GM12878 (cell line): ENCODE measurements around the gene SMPD3. TPM values are rescaled to one million over a fixed set of nuclear protein-coding genes. Genes with fewer than 3 reads are reported as not detected.

Experiments used
- ATAC-seq: fragments of 200-7000 bp; cut with Tn5 transposase; 3 replicates; pipeline ENCODE4 v1.9.1; 2020; ENCODE audit warnings: mild to moderate bottlenecking, moderate library complexity
- BruUV-seq: library from RNA; stranded (reverse); fragments of 400-500 nt; replicated peaks from 2 replicates; lab custom pipeline; 2021; lab: Mats Ljungman, UMichigan
- CTCF ChIA-PET: fragments of 300-600 bp; sonication (Branson Sonifier 250); formaldehyde crosslinking; extraction: SDS; loops from one replicate; lab custom pipeline; 2021; ENCODE audit warnings: inconsistent platforms; lab: Yijun Ruan, JAX
- POLR2A ChIA-PET: fragments of 350-600 bp; formaldehyde crosslinking; extraction: SDS; loops from one replicate; lab custom pipeline; 2021; ENCODE audit warnings: inconsistent platforms; lab: Charles Lee
- RAD21 ChIA-PET: fragments of 300-600 bp; sonication (Branson Sonifier 250); formaldehyde crosslinking; loops from one replicate; lab custom pipeline; 2023; ENCODE audit warnings: antibody characterized with exemption; ENCODE audit not compliant: unreplicated experiment; lab: Charles Lee
- SMC1A ChIA-PET: fragments of 300-600 bp; sonication (Branson Sonifier 250); formaldehyde crosslinking; loops from one replicate; lab custom pipeline; 2023; ENCODE audit not compliant: unreplicated experiment, uncharacterized antibody; lab: Charles Lee
- DNase-seq: peaks from one replicate; pipeline ENCODE4 v3.0.0-alpha.2; 2011; ENCODE audit warnings: low read depth, low spot score
- FAIRE-seq: peaks from 3 replicates; lab custom pipeline; 2011; peaks lifted over from hg19 to GRCh38; lab: Jason Lieb, UNC
- H2AFZ ChIP-seq: 2 replicates; pipeline ENCODE4 v1.6.0; 2011; ENCODE audit warnings: low read depth, low read length, control low read depth; ENCODE audit not compliant: control insufficient read depth
- H3K27ac ChIP-seq: 2 replicates; pipeline ENCODE4 v1.5.1; 2011; ENCODE audit warnings: control low read depth; ENCODE audit not compliant: control insufficient read depth, insufficient read depth
- H3K27me3 ChIP-seq, 2 experiments: replicated peaks in 1 of 2; 2 replicates each; pipeline versions ENCODE4 v1.6.0 to v1.6.1; 2011; ENCODE audit warnings: low read length in 1 of 2; ENCODE audit not compliant: control insufficient read depth in 2 of 2, insufficient read depth in 2 of 2
- H3K36me3 ChIP-seq, 2 experiments: 2 replicates each; pipeline ENCODE4 v1.5.1; 2011; ENCODE audit warnings: low read length in 1 of 2; ENCODE audit not compliant: control insufficient read depth in 2 of 2, insufficient read depth in 2 of 2
- H3K4me1 ChIP-seq: 2 replicates; pipeline ENCODE4 v1.6.1; 2011; ENCODE audit warnings: mild to moderate bottlenecking, low read length, moderate library complexity, mixed read lengths; ENCODE audit not compliant: control insufficient read depth, insufficient read depth
- H3K4me2 ChIP-seq: 2 replicates; pipeline ENCODE4 v1.6.0; 2011; ENCODE audit warnings: control low read depth; ENCODE audit not compliant: control insufficient read depth, insufficient read depth
- H3K4me3 ChIP-seq: fragments of 200-600 bp; sonication (generic); 2 replicates; pipeline ENCODE4 v1.5.1; 2016
- H3K79me2 ChIP-seq: 2 replicates; pipeline ENCODE4 v1.6.0; 2011; ENCODE audit warnings: low read length; ENCODE audit not compliant: control insufficient read depth, insufficient read depth
- H3K9ac ChIP-seq: 2 replicates; pipeline ENCODE4 v1.8.0; 2011; ENCODE audit warnings: low read length, control low read depth, mixed read lengths; ENCODE audit not compliant: control insufficient read depth, insufficient read depth
- H3K9me3 ChIP-seq: replicated peaks from 3 replicates; pipeline ENCODE4 v1.5.1; 2011; ENCODE audit warnings: mild to moderate bottlenecking, low read length; ENCODE audit not compliant: control insufficient read depth, insufficient read depth
- H4K20me1 ChIP-seq: 2 replicates; pipeline ENCODE4 v1.6.0; 2011; ENCODE audit not compliant: control insufficient read depth, insufficient read depth
- CBX5 ChIP-seq: sonication (generic); IDR thresholded peaks from 2 replicates; pipeline ENCODE4 v1.6.1; 2016; ENCODE audit warnings: low read depth, moderate library complexity, mild to moderate bottlenecking, inconsistent platforms
- CREM ChIP-seq: IDR thresholded peaks from 2 replicates; pipeline ENCODE4 v1.6.1; 2014; ENCODE audit warnings: antibody characterized with exemption, low read depth
- ESRRA ChIP-seq: IDR thresholded peaks from 2 replicates; pipeline ENCODE4 v1.6.1; 2012; ENCODE audit warnings: mild to moderate bottlenecking, low read length, improper control_type of control experiment
- FOS ChIP-seq: IDR thresholded peaks from 3 replicates; pipeline ENCODE4 v1.6.1; 2011; ENCODE audit warnings: borderline replicate concordance; ENCODE audit not compliant: insufficient read length; ENCODE audit errors: extremely low read depth
- IKZF1 ChIP-seq: fragments of 450-650 bp; conservative IDR thresholded peaks from 2 replicates; pipeline ENCODE4 v1.6.1; 2017; ENCODE audit warnings: antibody characterized with exemption, mild to moderate bottlenecking
- NR2C1 ChIP-seq: fragments of 450-650 bp; IDR thresholded peaks from 2 replicates; pipeline ENCODE4 v1.6.1; 2017; ENCODE audit warnings: antibody characterized with exemption, mild to moderate bottlenecking, moderate library complexity
- NRF1 ChIP-seq: conservative IDR thresholded peaks from 2 replicates; pipeline ENCODE4 v1.6.1; 2011; ENCODE audit warnings: mild to moderate bottlenecking, low read depth, low read length, improper control_type of control experiment
- PBX3 ChIP-seq: IDR thresholded peaks from 2 replicates; pipeline ENCODE4 v1.6.1; 2011; ENCODE audit warnings: mild to moderate bottlenecking, low read depth, low read length, moderate library complexity; ENCODE audit not compliant: insufficient replicate concordance
- PKNOX1 ChIP-seq: fragments of 450-650 bp; IDR thresholded peaks from 2 replicates; pipeline ENCODE4 v1.6.1; 2016; ENCODE audit warnings: mild to moderate bottlenecking
- RB1 ChIP-seq: fragments of 450-650 bp; formaldehyde crosslinking; IDR thresholded peaks from 2 replicates; pipeline ENCODE4 v1.6.1; 2017; ENCODE audit warnings: mild to moderate bottlenecking, borderline replicate concordance
- REST ChIP-seq: IDR thresholded peaks from 2 replicates; pipeline ENCODE4 v1.6.1; 2012; ENCODE audit warnings: mild to moderate bottlenecking, low read depth, low read length
- RUNX3 ChIP-seq: IDR thresholded peaks from 2 replicates; pipeline ENCODE4 v1.6.1; 2012; ENCODE audit warnings: low read length, inconsistent platforms
- SIN3A ChIP-seq: IDR thresholded peaks from 2 replicates; pipeline ENCODE4 v1.6.1; 2012; ENCODE audit warnings: low read depth, low read length, improper control_type of control experiment
- TARDBP ChIP-seq: IDR thresholded peaks from 2 replicates; pipeline ENCODE4 v1.6.1; 2016; ENCODE audit warnings: borderline replicate concordance
- USF1 ChIP-seq: IDR thresholded peaks from 2 replicates; pipeline ENCODE4 v1.6.1; 2011; ENCODE audit warnings: borderline replicate concordance, low read depth, mild to moderate bottlenecking, moderate library complexity, mixed read lengths, low read length; ENCODE audit not compliant: insufficient read depth; ENCODE audit errors: extremely low read length
- ZNF274 ChIP-seq: IDR thresholded peaks from one replicate; pipeline ENCODE4 v1.8.0; 2011; ENCODE audit not compliant: insufficient read length, insufficient read depth
- WGBS: methylation state at CpG from one replicate; pipeline ENCODE4 v1.1.6; 2016; ENCODE audit warnings: low lambda C conversion rate; ENCODE audit not compliant: insufficient replicate concordance, insufficient coverage; ENCODE audit errors: missing lambda C conversion rate; 5-methylcytosine and 5-hydroxymethylcytosine counted together
- in situ Hi-C: fragments of 300-500 bp; cut with MboI; formaldehyde crosslinking; loops from 9 replicates; pipeline ENCODE4 v1.14.3; 2018; ENCODE audit warnings: mixed read lengths
- intact Hi-C: fragments of 100-400 bp; cut with micrococcal nuclease; formaldehyde crosslinking; loops from one replicate; pipeline ENCODE4 v1.14.2; 2022; ENCODE audit not compliant: unreplicated experiment
- polyA plus RNA-seq, 11 experiments: library from polyadenylated mRNA; depleted of rRNA in 4 of 11; unstranded in 6 of 11; stranded (reverse) in 5 of 11; fragments of >200 nt; fragmentation: Nextera tagmentation in 4 of 11; fragmentation: Illumina TruSeq in 1 of 11; extraction: Ambion mirVana in 4 of 11; extraction: Trizol in 1 of 11; gene quantifications; 1 replicate in 1 of 11; 2 replicates in 10 of 11; pipeline versions ENCODE4 v1.2.1 to v1.2.3, GENCODE V29; 2011 to 2016; ENCODE audit warnings: inconsistent platforms in 2 of 11, missing spikeins in 2 of 11, low read depth in 1 of 11
- total RNA-seq, 4 experiments: library from RNA; depleted of rRNA in 3 of 4; stranded (reverse); fragments of >200 nt in 3 of 4; fragmentation: Illumina TruSeq in 1 of 4; extraction: Trizol in 1 of 4; gene quantifications; 2 replicates each; pipeline versions ENCODE4 v1.2.1 to v1.2.3, GENCODE V29; 2013 to 2021

The SMPD3 gene
- total and polyA plus RNA-seq, 10 of the 15 experiments (the other 5 are each of a cell fraction or from before 2014, with no cell fraction given): 0.04 to 2.0 (median 1.2) TPM

- Histone ChIP-seq H3K27me3 (no peaks in the 10 kb centered on the region), H2AFZ (no peak overlapping the region), H3K4me3 (no peak overlapping the region), H3K27ac (no peak overlapping the region), H3K9me3 (no peaks in the 10 kb centered on the region), H3K4me1 (no peaks in the 10 kb centered on the region), H4K20me1 (no peaks in the 10 kb centered on the region), H3K36me3 (no peaks in the 10 kb centered on the region), H3K4me2 (no peak overlapping the region), H3K9ac (no peak overlapping the region), H3K79me2 (no peaks in the 10 kb centered on the region)
- WGBS: 50% methylated on average over 2 of the region's 2 CpGs
- in situ Hi-C loops: no loop called here
- BruUV-seq: no TSS peak
- ATAC-seq (no peak), FAIRE-seq (no peak), DNase-seq (no peak)
- RAD21 ChIA-PET: interaction anchor here (1.5 kb wide), 1 partner anchor 8 kb away, joined by 3 read pairs; no protein-coding TSS in a partner anchor
- TF ChIP-seq RB1 (no peak), TARDBP (no peak), REST (no peak), USF1 (no peak), NRF1 (no peak), CREM (no peak), ESRRA (no peak), RUNX3 (no peak), CBX5 (no peak), PKNOX1 (no peak), ZNF274 (no peak), FOS (no peak), IKZF1 (no peak), SIN3A (no peak), NR2C1 (no peak), PBX3 (no peak)
- intact Hi-C loops: no loop called here
- SMC1A ChIA-PET: interaction anchor here (2.1 kb wide), 1 partner anchor 17 kb away, joined by 9 read pairs; no protein-coding TSS in a partner anchor
- POLR2A ChIA-PET: interaction anchor here (0.6 kb wide), 1 partner anchor 67 kb away, joined by 5 read pairs; no protein-coding TSS in a partner anchor
- CTCF ChIA-PET: interaction anchor here (1.8 kb wide), 1 partner anchor 9 kb away, joined by 8 read pairs; no protein-coding TSS in a partner anchor
These were observed 5.5 kb upstream of the SMPD3 start for GRCh38 chr16:68453816-68454215.
